K562 (cell line): Measurements from ENCODE around the gene ZDHHC14. TPM values are rescaled to one million over a fixed set of nuclear protein-coding genes. Genes with fewer than 3 reads are reported as not detected.

Experiments used
- ARID4B ChIP-seq: sonication (generic); formaldehyde crosslinking; IDR thresholded peaks from 2 replicates; pipeline ENCODE4 v1.8.0; 2022; ENCODE audit warnings: mild to moderate bottlenecking, missing genetic modification reagents
- ATF3 ChIP-seq, 2 experiments: fragments of 450-650 bp in 1 of 2; sonication (generic) in 1 of 2; formaldehyde crosslinking in 1 of 2; IDR thresholded peaks in 1 of 2; conservative IDR thresholded peaks in 1 of 2; 2 replicates each; pipeline versions ENCODE4 v1.6.1 to v1.8.1; 2016 to 2023; ENCODE audit warnings: mild to moderate bottlenecking in 2 of 2, moderate library complexity in 2 of 2, inconsistent platforms in 1 of 2, missing genetic modification reagents in 1 of 2
- FOXO4 ChIP-seq: fragments of 450-650 bp; formaldehyde crosslinking; IDR thresholded peaks from 2 replicates; pipeline ENCODE4 v1.4.0; 2020; ENCODE audit warnings: mild to moderate bottlenecking, moderate library complexity
- GTF3C2 ChIP-seq: IDR thresholded peaks from 3 replicates; pipeline ENCODE4 v1.6.1; 2011; ENCODE audit warnings: borderline replicate concordance, mild to moderate bottlenecking, moderate library complexity; ENCODE audit not compliant: insufficient read length; ENCODE audit errors: extremely low read depth
- KDM1A ChIP-seq, 2 experiments: fragments of 450-650 bp; IDR thresholded peaks; 2 replicates each; pipeline ENCODE4 v1.6.1; 2016; ENCODE audit warnings: mild to moderate bottlenecking in 2 of 2
- NUFIP1 ChIP-seq: fragments of 450-650 bp; IDR thresholded peaks from 2 replicates; pipeline ENCODE4 v1.6.1; 2018; ENCODE audit not compliant: partially characterized antibody
- PHB ChIP-seq: fragments of 250-450 bp; sonication (Bioruptor Pico); IDR thresholded peaks from 2 replicates; pipeline ENCODE4 v1.5.0; 2021
- RBM25 ChIP-seq: fragments of 200-400 bp; formaldehyde crosslinking; IDR thresholded peaks from 2 replicates; pipeline ENCODE4 v1.6.1; 2018; ENCODE audit warnings: low read length, low read depth, moderate library complexity; ENCODE audit not compliant: severe bottlenecking
- SMARCA4 ChIP-seq: fragments of 450-650 bp; IDR thresholded peaks from 2 replicates; pipeline ENCODE4 v1.6.1; 2016
- ZBTB8A ChIP-seq: fragments of 450-650 bp; IDR thresholded peaks from 2 replicates; pipeline ENCODE4 v1.6.1; 2018; ENCODE audit warnings: mild to moderate bottlenecking, moderate library complexity; ENCODE audit not compliant: partially characterized antibody
- ZNF277 ChIP-seq: fragments of 250-450 bp; sonication (Bioruptor Pico); IDR thresholded peaks from 2 replicates; pipeline ENCODE4 v1.8.0; 2022; ENCODE audit warnings: inconsistent platforms, mild to moderate bottlenecking, moderate library complexity, borderline replicate concordance
- ZNF75A ChIP-seq: fragments of 450-650 bp; formaldehyde crosslinking; IDR thresholded peaks from 2 replicates; pipeline ENCODE4 v1.4.0; 2020; ENCODE audit warnings: mild to moderate bottlenecking
- polyA plus RNA-seq, 8 experiments: library from polyadenylated mRNA; depleted of rRNA in 4 of 8; stranded (reverse) in 5 of 8; unstranded in 3 of 8; fragments of >200 nt; fragmentation: Nextera tagmentation in 2 of 8; fragmentation: Illumina TruSeq in 1 of 8; extraction: Ambion mirVana in 2 of 8; extraction: Trizol in 1 of 8; gene quantifications; 2 replicates each; pipeline versions ENCODE4 v1.2.1 to v1.2.3, GENCODE V29; 2011 to 2014; ENCODE audit warnings: inconsistent platforms in 1 of 8, missing spikeins in 1 of 8
- total RNA-seq, 7 experiments: library from RNA; depleted of rRNA in 6 of 7; stranded (reverse); fragments of >200 nt in 6 of 7; fragmentation: Illumina TruSeq in 2 of 7; extraction: Trizol in 2 of 7; gene quantifications; 2 replicates each; pipeline versions ENCODE4 v1.2.1 to v1.2.3, GENCODE V29; 2011 to 2021; ENCODE audit warnings: low replicate concordance in 1 of 7

ZDHHC14 gene
- total and polyA plus RNA-seq, 9 of the 15 experiments (the other 6 are each of a cell fraction or from before 2014, with no cell fraction given) = 0.92 to 23.1 (median 13.8) TPM

GRCh38 chr6:157481189-157481864 is 100.3 kb downstream of the ZDHHC14 start (continued):
- TF ChIP-seq ATF3 (IDR thresholded peaks at IDR 0.05) (no peak), ATF3 (CRISPR knock-in tag; conservative IDR thresholded peaks at IDR 0.05) (no peak), NUFIP1 (no peak), ARID4B (CRISPR knock-in tag) (no peak), ZBTB8A (no peak), RBM25 (peak; percentile 53), PHB (no peak), KDM1A (IDR thresholded peaks at IDR 0.05) (0 out of 4 replicates have a peak, but pooled peaks of 1 of the 2 experiments have one; percentile 19), GTF3C2 (no peak), ZNF75A (CRISPR knock-in tag) (no peak), FOXO4 (no peak), SMARCA4 (no peak), ZNF277 (CRISPR knock-in tag) (no peak)
